ENCODE data around the gene TRPC4AP. TPM values are rescaled to one million over a fixed set of nuclear protein-coding genes. Genes with fewer than 3 reads are reported as not detected.

The TRPC4AP gene
- total RNA-seq, 4 donors from 2014 or later = 62.7 to 101 (median 80.8) TPM

GRCh38 chr20:35039146-35039545 is 53.5 kb downstream of the TRPC4AP start:
- Histone ChIP-seq H3K36me3 (peaks cover 0 to 50% (median 0%) of the 10 kb centered on the region in 3 donors), H3K4me3 (no peak overlapping the region), H3K27me3 (no peaks in the 10 kb centered on the region), H3K4me1 (peaks cover 0 to 14% (median 5%) of the 10 kb centered on the region in 4 donors), H3K9me3 (no peaks in the 10 kb centered on the region), H3K27ac (peak overlapping the region in 3 of 4 donors; percentile 16 to 78 (median 71))
- TF ChIP-seq, protein P1, sequence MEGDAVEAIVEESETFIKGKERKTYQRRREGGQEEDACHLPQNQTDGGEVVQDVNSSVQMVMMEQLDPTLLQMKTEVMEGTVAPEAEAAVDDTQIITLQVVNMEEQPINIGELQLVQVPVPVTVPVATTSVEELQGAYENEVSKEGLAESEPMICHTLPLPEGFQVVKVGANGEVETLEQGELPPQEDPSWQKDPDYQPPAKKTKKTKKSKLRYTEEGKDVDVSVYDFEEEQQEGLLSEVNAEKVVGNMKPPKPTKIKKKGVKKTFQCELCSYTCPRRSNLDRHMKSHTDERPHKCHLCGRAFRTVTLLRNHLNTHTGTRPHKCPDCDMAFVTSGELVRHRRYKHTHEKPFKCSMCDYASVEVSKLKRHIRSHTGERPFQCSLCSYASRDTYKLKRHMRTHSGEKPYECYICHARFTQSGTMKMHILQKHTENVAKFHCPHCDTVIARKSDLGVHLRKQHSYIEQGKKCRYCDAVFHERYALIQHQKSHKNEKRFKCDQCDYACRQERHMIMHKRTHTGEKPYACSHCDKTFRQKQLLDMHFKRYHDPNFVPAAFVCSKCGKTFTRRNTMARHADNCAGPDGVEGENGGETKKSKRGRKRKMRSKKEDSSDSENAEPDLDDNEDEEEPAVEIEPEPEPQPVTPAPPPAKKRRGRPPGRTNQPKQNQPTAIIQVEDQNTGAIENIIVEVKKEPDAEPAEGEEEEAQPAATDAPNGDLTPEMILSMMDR (IDR thresholded peaks at IDR 0.05) = no peak
- TF ChIP-seq POLR2A (IDR thresholded peaks at IDR 0.05) = peak in 1 of 2 donors; percentile 53
- peak in 1 of 3 donors; percentile 79 for DNase-seq

- H3K9me3 ChIP-seq = no peaks in the 10 kb centered on the region
- H3K4me3 ChIP-seq = no peak overlapping the region
- peaks cover 0 to 79% (median 0%) of the 10 kb centered on the region in 3 donors for H3K36me3 ChIP-seq
- peak overlapping the region in 2 of 4 donors; percentile 74 to 75 for H3K27ac ChIP-seq
- peaks cover 0 to 4% (median 2%) of the 10 kb centered on the region in 4 donors for H3K4me1 ChIP-seq
- no peak for TF ChIP-seq POLR2A (IDR thresholded peaks at IDR 0.05)
- TF ChIP-seq, protein P1 (IDR thresholded peaks at IDR 0.05) = peak in 1 of 6 experiments; percentile 9
- H3K27me3 ChIP-seq = no peaks in the 10 kb centered on the region
- peak in 1 of 3 donors; percentile 69 for DNase-seq
These were observed 58.5 kb downstream of the TRPC4AP start for GRCh38 chr20:35034145-35034544.

DNA sequence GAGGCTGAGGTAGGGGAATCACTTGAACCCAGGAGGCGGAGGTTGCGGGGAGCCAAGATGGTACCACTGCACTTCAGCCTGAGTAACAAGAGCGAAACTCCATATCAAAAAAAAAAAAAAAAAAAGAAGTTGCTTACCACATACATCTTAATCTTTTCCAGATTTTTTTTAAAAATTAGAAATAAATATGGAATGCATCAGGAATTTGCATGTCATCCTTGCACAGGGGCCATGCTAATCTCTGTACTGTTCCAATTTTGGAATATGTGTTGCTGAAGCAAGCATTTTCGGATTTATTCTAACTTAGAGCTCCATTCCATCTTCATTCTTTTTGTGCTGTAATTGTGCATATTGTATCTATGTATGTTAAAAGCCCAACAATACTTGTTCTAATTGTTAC is 62.5 kb downstream of the TRPC4AP start:
- Histone ChIP-seq H3K4me1 (no peaks in the 10 kb centered on the region), H3K36me3 (peaks cover 0 to 58% (median 0%) of the 10 kb centered on the region in 3 donors), H3K4me3 (no peak overlapping the region), H3K27ac (no peak overlapping the region), H3K27me3 (no peaks in the 10 kb centered on the region), H3K9me3 (no peaks in the 10 kb centered on the region)
- no peak for TF ChIP-seq POLR2A (IDR thresholded peaks at IDR 0.05)
- TF ChIP-seq, protein P1 (IDR thresholded peaks at IDR 0.05) = no peak
- no peak for DNase-seq

GRCh38 chr20:35027301-35027700 is 65.3 kb downstream of the TRPC4AP start:
- Histone ChIP-seq H3K36me3 (peaks cover 0 to 55% (median 0%) of the 10 kb centered on the region in 3 donors), H3K27ac (no peak overlapping the region), H3K4me1 (no peaks in the 10 kb centered on the region), H3K9me3 (no peaks in the 10 kb centered on the region), H3K27me3 (no peaks in the 10 kb centered on the region), H3K4me3 (no peak overlapping the region)
- no peak for DNase-seq
- TF ChIP-seq, protein P1 (IDR thresholded peaks at IDR 0.05) = no peak
- no peak for TF ChIP-seq POLR2A (IDR thresholded peaks at IDR 0.05)

- TF ChIP-seq POLR2A (IDR thresholded peaks at IDR 0.05) = no peak
- H3K36me3 ChIP-seq = peaks cover 0 to 50% (median 0%) of the 10 kb centered on the region in 3 donors
- H3K27ac ChIP-seq = no peak overlapping the region
- H3K27me3 ChIP-seq = no peaks in the 10 kb centered on the region
- no peaks in the 10 kb centered on the region for H3K9me3 ChIP-seq
- no peak overlapping the region for H3K4me3 ChIP-seq
- no peak for DNase-seq
- H3K4me1 ChIP-seq = no peaks in the 10 kb centered on the region
These were observed 67.5 kb downstream of the TRPC4AP start for GRCh38 chr20:35025116-35025515.

DNA sequence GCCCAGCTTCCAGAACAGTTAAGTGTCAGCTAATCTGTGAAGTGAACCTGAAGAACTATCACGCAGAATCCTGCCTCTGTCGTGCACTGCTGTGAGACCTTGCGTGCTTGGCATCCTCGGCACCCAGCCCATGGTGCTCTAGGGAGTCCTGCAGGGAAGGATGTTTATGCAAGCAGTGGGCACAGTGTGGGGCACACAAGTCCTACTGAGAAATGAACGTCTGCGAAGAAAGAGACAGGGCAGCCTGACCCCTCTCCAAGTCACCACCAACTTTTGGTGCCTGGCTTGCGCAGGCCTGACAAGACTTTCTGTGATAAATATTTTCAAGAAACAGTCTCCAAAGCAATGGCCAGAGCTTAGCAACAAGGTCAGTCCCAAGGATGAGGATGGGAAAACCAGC is 69.0 kb downstream of the TRPC4AP start:
- H3K4me3 ChIP-seq = no peak overlapping the region
- TF ChIP-seq, protein P1 (IDR thresholded peaks at IDR 0.05) = no peak
- no peak for TF ChIP-seq POLR2A (IDR thresholded peaks at IDR 0.05)
- no peaks in the 10 kb centered on the region for H3K4me1 ChIP-seq
- H3K36me3 ChIP-seq = peaks cover 0 to 48% (median 0%) of the 10 kb centered on the region in 3 donors
- H3K27ac ChIP-seq = no peak overlapping the region
- H3K9me3 ChIP-seq = no peaks in the 10 kb centered on the region
- peak in 1 of 3 donors; percentile 39 for DNase-seq
- no peaks in the 10 kb centered on the region for H3K27me3 ChIP-seq
